ENCODE measurements around the gene KCNQ1. TPM values are rescaled to one million over a fixed set of nuclear protein-coding genes. Genes with fewer than 3 reads are reported as not detected.

KCNQ1 gene
- total RNA-seq, 4 donors from 2014 or later, result 3.2 to 12.7 (median 5.5) TPM

DNA sequence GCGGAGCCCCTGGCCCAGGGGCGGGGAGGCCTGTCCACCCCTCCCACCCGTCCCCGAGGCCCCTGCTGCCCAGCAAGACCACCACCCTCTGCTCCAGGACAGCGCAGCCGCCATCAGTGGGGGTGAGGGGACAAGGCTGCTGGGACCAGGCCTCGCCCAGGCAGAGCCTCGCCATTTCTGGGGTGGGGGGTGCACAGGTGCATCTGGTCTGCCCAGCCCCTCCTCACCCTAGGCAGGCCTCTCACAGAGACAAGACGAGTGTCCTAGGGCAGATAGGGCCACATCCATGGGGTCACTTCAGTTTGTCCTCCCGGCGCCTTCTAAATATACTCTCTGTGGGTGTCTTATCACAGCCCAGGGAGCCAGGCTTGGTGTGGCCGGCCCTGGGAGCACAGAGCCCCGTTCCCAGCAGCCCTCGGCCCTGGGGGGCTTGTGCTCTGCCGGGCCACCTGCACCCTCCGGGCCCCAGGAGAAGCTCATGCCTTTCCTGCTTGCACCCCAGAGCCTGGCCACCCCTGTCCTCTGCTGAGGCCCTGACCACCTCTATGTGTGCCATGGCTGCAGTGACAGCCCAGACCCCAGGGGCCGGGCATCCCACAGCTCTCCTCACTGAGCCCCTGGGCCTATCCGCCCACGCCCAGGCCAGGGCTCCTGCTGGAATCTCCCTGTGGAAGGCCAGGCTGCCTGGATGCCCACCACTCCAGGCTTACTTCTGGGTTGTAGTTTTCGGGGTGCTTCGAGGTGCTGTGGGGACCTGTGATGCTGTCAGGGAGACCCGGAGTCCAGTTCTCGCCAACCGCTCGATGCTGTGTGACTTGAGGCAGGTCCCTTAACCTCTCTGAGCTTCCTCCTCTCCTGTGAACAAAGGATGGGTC lies 70.8 kb downstream of the KCNQ1 start:
- TF ChIP-seq CTCF (IDR thresholded peaks at IDR 0.05; ENCODE audit: low read depth), result no peak

DNA sequence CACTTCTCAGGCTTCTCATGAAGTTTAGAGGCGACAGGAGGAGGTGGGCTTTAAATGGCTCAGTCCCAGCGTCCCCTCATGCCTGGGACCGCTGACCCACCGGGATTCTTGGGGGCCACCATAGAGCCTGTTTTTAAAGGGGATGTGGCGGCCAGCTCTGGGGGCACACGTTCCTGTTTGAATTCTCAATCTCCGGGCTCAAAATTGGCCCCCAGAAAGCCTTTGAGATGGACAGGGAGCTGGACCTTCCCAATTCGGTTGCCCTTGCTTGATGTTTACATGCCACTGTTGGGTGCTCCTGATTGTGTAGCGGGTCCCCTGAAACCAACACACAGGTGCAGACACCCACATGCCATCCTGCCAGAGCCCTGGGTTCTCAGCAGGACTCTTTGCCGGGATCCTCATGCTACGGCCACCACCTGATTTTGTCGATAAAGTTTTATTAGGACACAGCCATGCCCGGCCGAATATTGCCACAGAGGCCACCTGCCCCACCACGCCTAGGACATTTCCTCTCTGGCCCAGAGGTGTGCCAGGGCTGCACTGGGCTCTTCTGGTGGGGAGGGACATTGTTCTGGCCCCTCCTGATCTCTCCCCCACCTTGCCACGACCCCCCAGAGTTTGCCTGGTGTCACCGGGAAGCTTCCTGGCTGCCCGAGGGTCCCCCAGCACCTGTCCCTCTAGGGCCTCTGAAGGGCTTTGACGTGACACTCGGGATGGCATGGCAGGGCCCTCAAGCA lies 71.6 kb downstream of the KCNQ1 start:
- TF ChIP-seq CTCF (IDR thresholded peaks at IDR 0.05; ENCODE audit: low read depth), result no peak

DNA sequence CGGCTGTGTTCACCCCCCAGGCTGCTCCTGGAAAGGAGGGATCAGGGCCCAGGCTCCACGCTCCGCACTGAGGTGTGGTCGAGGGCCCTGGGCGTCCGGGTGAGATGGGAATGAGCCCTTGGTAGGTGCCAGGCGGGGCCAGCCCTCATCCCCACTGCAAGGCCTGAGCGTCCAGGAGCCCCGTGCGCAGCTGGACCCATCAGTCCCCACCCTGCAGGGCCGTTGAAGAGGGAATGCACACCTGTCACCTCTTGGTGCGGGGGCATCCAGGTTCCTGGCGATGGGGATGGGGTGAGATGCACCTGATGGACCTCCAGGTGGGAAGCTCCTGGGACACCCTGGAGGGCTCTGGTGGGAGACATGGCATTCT lies 72.2 kb downstream of the KCNQ1 start:
- TF ChIP-seq CTCF (IDR thresholded peaks at IDR 0.05; ENCODE audit: low read depth), result no peak

DNA sequence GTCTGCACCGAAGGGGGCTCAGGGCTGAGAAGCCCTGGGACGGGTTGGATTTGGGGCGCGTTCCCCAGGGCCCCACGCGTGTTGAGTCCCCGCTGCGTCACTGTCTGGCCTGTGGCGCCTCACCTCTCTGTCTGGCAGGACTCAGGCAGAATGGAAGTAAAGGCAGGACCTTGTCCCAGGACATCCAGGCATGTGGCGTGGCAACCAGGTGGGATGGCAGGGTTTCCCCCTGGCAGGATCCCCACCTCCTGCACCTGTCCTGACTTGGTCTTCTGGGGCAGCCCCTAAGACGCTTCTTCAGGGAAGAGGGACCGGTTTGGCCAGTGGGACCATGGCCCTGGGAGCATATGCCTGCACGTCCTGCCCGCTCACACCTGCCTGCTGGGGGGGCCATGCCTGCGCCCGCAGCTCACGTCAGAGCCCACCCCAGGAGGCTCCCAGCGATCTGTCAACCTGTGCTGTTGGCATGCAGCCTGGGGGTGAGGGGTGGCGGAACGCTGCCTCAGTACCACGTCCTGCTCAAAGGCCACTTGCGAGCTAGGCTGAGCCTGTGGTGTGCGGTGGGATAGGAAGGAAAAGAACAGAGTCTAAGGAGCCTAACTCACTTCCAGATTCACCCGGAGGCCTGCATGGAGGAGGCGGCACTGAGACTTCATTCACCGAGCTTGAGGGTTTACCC lies 72.7 kb downstream of the KCNQ1 start:
- no peak for TF ChIP-seq CTCF (IDR thresholded peaks at IDR 0.05; ENCODE audit: low read depth)

- TF ChIP-seq CTCF (IDR thresholded peaks at IDR 0.05; ENCODE audit: low read depth), result no peak
Observed at GRCh38 chr11:2518111-2518982, 73.5 kb downstream of the KCNQ1 start.

- no peak for TF ChIP-seq CTCF (IDR thresholded peaks at IDR 0.05; ENCODE audit: low read depth)
Observed at GRCh38 chr11:2518983-2519340, 74.2 kb downstream of the KCNQ1 start.
